Breast epithelium (tissue), 4 donors: ENCODE results near the gene MMD. TPM values are rescaled to one million over a fixed set of nuclear protein-coding genes. Genes with fewer than 3 reads are reported as not detected.
"Not testable (repeated sequence)": the region's sequence is repeated elsewhere in the genome, so short reads cannot be mapped to it uniquely, and the experiment has no call there.

Experiments used
- DNase-seq, 2 donors: peaks; one replicate each; pipeline ENCODE4 v3.0.0-alpha.2; 2019; ENCODE audit warnings: low spot score in 2 of 2
- H3K27ac ChIP-seq, 2 donors: fragments of 200-600 bp; sonication (generic) in 1 of 2; one replicate each; pipeline ENCODE4 v1.5.1; 2016 to 2019; ENCODE audit warnings: mild to moderate bottlenecking in 1 of 2
- H3K27me3 ChIP-seq, 2 donors: fragments of 200-600 bp; sonication (generic) in 1 of 2; one replicate each; pipeline versions ENCODE4 v1.5.1 to v1.6.0; 2017 to 2019; ENCODE audit warnings: control low read depth in 1 of 2, mild to moderate bottlenecking in 1 of 2
- H3K36me3 ChIP-seq: fragments of 200-600 bp; one replicate; pipeline ENCODE4 v1.5.1; 2019
- H3K4me1 ChIP-seq, 2 donors: fragments of 200-600 bp; sonication (generic); one replicate each; pipeline ENCODE4 v1.5.1; 2016 to 2019; ENCODE audit warnings: control low read depth in 1 of 2
- H3K4me3 ChIP-seq, 3 donors: fragments of 200-600 bp; sonication (generic); 1 replicate in 2 of 3; 2 replicates in 1 of 3; pipeline ENCODE4 v1.5.1; 2016 to 2019; ENCODE audit warnings: mild to moderate bottlenecking in 3 of 3, moderate library complexity in 2 of 3
- H3K9me3 ChIP-seq, 2 donors: fragments of 200-600 bp; sonication (generic) in 1 of 2; one replicate each; pipeline ENCODE4 v1.5.1; 2016 to 2019; ENCODE audit warnings: control low read depth in 1 of 2
- CTCF ChIP-seq, 3 donors: fragments of 450-650 bp; IDR thresholded peaks; one replicate each; pipeline ENCODE4 v1.5.1; 2016 to 2017; ENCODE audit warnings: antibody characterized with exemption in 3 of 3, mild to moderate bottlenecking in 3 of 3, moderate library complexity in 3 of 3
- POLR2A ChIP-seq: fragments of 450-650 bp; IDR thresholded peaks from one replicate; pipeline ENCODE4 v1.6.1; 2016; ENCODE audit warnings: antibody characterized with exemption, mild to moderate bottlenecking, moderate library complexity
- POLR2AphosphoS5 ChIP-seq, 3 donors: sonication (generic); formaldehyde crosslinking; IDR thresholded peaks; one replicate each; pipeline ENCODE4 v1.6.1; 2017; ENCODE audit warnings: antibody characterized with exemption in 3 of 3
- intact Hi-C: fragments of 100-400 bp; cut with DNase I; formaldehyde crosslinking; loops from one replicate; pipeline ENCODE4 v1.15.1; 2023; ENCODE audit warnings: low total_unique reads
- total RNA-seq, 3 donors: library from RNA; depleted of rRNA; stranded (reverse); fragments of >200 nt; gene quantifications; one replicate each; pipeline ENCODE4 v1.1.0, GENCODE V29; 2016

The MMD gene
- total RNA-seq, 3 donors from 2014 or later = 28.0 to 140 (median 34.1) TPM

DNA sequence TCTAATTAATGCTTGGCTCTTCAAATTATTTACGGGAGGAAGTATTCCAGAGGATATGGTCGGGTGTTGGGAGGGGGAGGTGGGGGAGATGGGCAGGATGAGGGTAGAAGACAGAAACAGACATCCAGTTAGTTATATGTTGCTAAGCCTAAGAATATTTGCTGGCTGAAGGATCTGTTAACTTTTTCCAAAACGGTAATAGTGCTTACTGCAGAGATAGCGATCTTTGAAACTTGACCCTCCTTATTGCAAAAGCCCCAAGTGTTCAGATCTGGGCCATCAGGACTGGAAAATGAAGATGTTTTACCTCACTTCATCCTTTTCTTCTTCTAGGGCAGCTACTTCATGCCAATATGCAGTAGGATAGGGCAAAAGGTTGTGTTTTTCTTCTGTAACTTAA, 27.0 kb upstream of the MMD start:
- H3K9me3 ChIP-seq = no peaks in the 10 kb centered on the region
- H3K27ac ChIP-seq = no peak overlapping the region
- H3K4me3 ChIP-seq = no peak overlapping the region
- H3K4me1 ChIP-seq = no peaks in the 10 kb centered on the region
- no peaks in the 10 kb centered on the region for H3K27me3 ChIP-seq
- intact Hi-C loops = no loop called here
- no peak for DNase-seq
- no peak for TF ChIP-seq POLR2A
- TF ChIP-seq POLR2AphosphoS5 (IDR thresholded peaks at IDR 0.05) = no peak
- TF ChIP-seq CTCF (IDR thresholded peaks at IDR 0.05) = no peak
- no peaks in the 10 kb centered on the region for H3K36me3 ChIP-seq

GRCh38 chr17:55446581-55447205, 25.1 kb upstream of the MMD start:
- no peaks in the 10 kb centered on the region for H3K9me3 ChIP-seq
- H3K4me1 ChIP-seq = no peaks in the 10 kb centered on the region
- DNase-seq = no peak
- no peak overlapping the region for H3K4me3 ChIP-seq
- H3K36me3 ChIP-seq = no peaks in the 10 kb centered on the region
- no peaks in the 10 kb centered on the region for H3K27me3 ChIP-seq
- intact Hi-C loops = no loop called here
- TF ChIP-seq POLR2AphosphoS5 (IDR thresholded peaks at IDR 0.05) = no peak
- TF ChIP-seq CTCF (IDR thresholded peaks at IDR 0.05) = no peak
- no peak for TF ChIP-seq POLR2A
- H3K27ac ChIP-seq = no peak overlapping the region

DNA sequence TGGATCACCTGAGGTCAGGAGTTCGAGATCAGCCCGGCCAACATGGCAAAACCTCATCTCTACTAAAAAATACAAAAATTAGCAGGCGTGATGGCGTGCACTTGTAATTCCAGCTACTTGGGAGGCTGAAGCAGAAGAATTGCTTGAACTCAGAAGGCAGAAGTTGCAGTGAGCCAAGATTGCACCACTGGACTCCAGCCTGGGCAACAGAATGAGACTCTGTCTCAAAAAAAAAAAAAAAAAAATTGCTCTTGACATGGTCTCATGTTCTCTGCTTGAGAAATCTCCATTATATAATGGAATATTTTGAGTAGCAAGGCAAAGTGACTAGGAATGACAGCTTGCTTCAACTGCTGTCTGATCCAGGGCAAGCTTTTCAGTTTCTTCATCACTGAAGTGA, 24.4 kb upstream of the MMD start:
- intact Hi-C loops, H3K36me3 ChIP-seq, H3K27me3 ChIP-seq, H3K4me1 ChIP-seq, H3K27ac ChIP-seq, DNase-seq, H3K4me3 ChIP-seq, H3K9me3 ChIP-seq: not testable (repeated sequence)

DNA sequence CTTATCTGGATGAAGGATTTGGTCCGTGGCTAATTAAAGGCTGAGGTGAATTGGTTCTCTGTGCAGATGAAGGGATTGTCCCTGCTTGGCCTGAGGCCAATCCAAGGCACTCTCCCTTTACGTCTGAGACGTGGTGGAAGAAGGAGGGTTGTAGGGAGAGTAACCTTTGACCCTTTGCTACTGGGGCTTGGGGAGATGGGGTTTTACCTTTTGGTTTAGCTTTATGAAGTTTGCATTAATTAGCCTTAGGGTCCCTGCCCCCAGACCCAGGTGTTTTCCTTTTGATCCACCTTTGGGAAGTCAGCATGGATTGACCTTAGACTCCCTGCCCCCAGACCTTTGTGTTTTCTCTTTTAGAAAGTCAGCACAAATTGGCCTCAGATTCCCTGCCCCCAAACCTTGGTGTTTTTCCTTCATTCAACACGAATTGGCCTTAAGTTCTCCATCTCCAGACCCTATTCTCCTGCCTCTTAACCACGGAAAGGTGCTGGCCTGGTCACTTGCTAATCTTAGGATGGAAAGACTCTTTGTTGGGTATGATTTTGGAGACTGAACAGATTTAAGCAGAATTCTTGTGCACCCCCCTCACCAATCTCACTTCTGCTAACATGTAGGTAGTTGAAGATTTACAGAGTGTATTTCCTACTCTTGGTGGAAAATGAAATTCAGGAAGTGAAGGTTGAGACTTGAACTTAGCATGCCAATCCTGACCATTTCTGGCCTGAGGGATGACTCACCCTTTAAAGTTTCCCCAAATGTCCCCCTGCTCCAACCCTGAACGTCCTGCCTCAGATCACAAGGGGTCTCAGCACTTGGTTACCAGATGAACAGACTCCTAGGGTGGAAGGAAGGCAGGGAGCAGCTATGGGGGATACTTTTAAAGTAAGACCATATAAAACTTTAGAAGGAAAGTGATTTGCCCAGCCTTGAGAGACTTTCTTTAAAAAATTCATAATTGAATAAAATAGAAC, 23.1 kb upstream of the MMD start:
- intact Hi-C loops = no loop called here

DNA sequence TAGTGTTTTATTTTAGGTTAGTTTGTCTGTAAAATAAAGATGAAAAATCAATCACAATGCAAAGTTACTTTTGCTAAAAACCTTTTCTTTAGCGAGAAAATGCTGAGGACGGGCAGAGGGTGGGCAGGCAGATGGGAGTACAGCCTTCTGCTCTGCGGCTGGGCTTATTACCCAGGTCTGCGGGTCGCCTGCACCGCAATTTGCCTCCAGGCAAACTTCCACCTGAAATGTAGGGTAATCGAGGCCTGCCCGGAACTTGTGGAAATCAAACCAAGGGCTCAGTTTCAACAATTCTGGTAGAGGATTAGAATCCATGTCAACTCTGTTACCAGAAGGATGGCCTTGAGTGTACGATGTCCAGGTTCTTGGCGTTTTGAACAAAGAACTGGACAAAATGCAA, 22.3 kb upstream of the MMD start:
- Histone ChIP-seq H3K9me3 (no peaks in the 10 kb centered on the region), H3K4me3 (no peak overlapping the region), H3K36me3 (no peaks in the 10 kb centered on the region), H3K4me1 (no peaks in the 10 kb centered on the region), H3K27ac (no peak overlapping the region), H3K27me3 (no peaks in the 10 kb centered on the region)
- intact Hi-C loops = no loop called here
- no peak for DNase-seq
- TF ChIP-seq CTCF (IDR thresholded peaks at IDR 0.05) = no peak
- no peak for TF ChIP-seq POLR2A
- TF ChIP-seq POLR2AphosphoS5 (IDR thresholded peaks at IDR 0.05) = no peak

More for the DNA sequence above, 23.1 kb upstream of the MMD start:
- DNase-seq = no peak
- Histone ChIP-seq H3K4me3 (no peak overlapping the region), H3K27me3 (no peaks in the 10 kb centered on the region), H3K4me1 (no peaks in the 10 kb centered on the region), H3K27ac (peak overlapping the region in 1 of 2 donors; percentile 32), H3K9me3 (no peaks in the 10 kb centered on the region), H3K36me3 (no peaks in the 10 kb centered on the region)
- TF ChIP-seq CTCF (IDR thresholded peaks at IDR 0.05) (no peak), POLR2AphosphoS5 (IDR thresholded peaks at IDR 0.05) (no peak), POLR2A (no peak)
